ENCODE results near the gene CMBL. TPM values are rescaled to one million over a fixed set of nuclear protein-coding genes. Genes with fewer than 3 reads are reported as not detected.

CMBL gene
- total RNA-seq, 1 donor from 2014 or later = 0.75 TPM

DNA sequence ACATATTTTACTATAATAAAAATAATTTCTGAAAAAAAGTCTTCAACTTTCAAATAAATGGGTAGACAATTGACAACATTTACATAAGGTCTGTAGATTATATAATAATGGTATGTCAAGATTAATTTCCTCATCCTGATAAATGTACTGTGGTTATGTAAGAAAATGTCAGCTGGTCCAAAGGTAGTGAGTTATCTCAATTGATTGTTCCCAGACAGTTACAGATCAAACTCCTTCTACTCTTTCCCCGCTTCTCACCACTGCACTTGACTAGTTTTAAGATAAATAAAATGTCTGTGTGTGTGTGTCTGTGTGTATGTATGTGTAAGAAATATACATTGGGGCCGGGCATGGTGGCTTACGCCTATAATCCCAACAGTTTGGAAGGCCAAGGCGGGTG lies 29.4 kb upstream of the CMBL start:
- H3K9me3 ChIP-seq = no peaks in the 10 kb centered on the region
- no peaks in the 10 kb centered on the region for H3K27me3 ChIP-seq
- no peak for DNase-seq (ENCODE audit: low spot score in 2 of 2)
- H3K4me3 ChIP-seq = no peak overlapping the region
- H3K36me3 ChIP-seq = no peaks in the 10 kb centered on the region
- no peak overlapping the region for H3K27ac ChIP-seq
- H3K4me1 ChIP-seq = peaks cover 0 to 11% of the 10 kb centered on the region in 2 donors
- TF ChIP-seq, protein P1, sequence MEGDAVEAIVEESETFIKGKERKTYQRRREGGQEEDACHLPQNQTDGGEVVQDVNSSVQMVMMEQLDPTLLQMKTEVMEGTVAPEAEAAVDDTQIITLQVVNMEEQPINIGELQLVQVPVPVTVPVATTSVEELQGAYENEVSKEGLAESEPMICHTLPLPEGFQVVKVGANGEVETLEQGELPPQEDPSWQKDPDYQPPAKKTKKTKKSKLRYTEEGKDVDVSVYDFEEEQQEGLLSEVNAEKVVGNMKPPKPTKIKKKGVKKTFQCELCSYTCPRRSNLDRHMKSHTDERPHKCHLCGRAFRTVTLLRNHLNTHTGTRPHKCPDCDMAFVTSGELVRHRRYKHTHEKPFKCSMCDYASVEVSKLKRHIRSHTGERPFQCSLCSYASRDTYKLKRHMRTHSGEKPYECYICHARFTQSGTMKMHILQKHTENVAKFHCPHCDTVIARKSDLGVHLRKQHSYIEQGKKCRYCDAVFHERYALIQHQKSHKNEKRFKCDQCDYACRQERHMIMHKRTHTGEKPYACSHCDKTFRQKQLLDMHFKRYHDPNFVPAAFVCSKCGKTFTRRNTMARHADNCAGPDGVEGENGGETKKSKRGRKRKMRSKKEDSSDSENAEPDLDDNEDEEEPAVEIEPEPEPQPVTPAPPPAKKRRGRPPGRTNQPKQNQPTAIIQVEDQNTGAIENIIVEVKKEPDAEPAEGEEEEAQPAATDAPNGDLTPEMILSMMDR (IDR thresholded peaks at IDR 0.05) = no peak
- intact Hi-C loops (cut with DNase I) = loop anchor here (10.0 kb wide), 1 partner anchor 1882 kb away; no protein-coding TSS in a partner anchor

DNA sequence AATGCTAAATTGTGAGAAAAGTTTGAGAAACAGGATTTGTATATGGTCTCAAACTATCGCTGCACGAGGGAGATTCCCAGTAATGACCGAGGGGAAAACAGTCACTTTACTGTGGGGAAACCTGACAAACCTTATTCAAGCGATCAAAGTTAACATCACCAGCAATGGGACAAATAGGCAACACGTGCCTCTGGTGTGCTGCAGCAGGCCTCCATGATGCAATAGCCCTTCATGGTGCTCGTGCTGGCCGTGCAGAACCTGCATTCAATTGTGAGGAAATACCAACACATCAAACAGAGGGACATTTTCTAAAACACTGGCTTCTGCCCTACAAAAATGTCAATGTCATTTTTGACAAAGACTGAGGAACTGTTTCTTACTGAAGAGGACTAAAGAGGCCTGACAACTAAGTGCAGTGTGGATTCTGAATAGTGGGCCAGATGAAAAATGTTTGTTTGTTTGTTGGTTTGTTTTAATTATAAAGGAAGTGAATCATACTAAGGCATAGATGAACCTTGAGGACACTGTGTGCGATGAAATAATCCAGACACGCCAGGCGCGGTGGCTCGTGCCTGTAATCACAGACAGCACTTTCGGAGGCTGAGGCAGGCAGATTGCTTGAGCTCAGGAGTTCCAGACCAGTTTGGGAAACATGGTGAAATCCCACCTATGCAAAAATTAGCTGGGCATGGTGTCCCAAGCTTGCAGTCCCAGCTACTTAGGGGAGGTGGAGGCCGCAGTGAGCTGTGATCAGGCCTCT lies 28.2 kb upstream of the CMBL start:
- Histone ChIP-seq H3K27ac (no peak overlapping the region), H3K9me3 (no peaks in the 10 kb centered on the region), H3K36me3 (no peaks in the 10 kb centered on the region), H3K27me3 (no peaks in the 10 kb centered on the region), H3K4me1 (peaks cover 0 to 19% of the 10 kb centered on the region in 2 donors), H3K4me3 (no peak overlapping the region)
- TF ChIP-seq, protein P1 (IDR thresholded peaks at IDR 0.05) = no peak
- intact Hi-C loops (cut with DNase I) = loop anchor here (10.0 kb wide), 1 partner anchor 1881 kb away; no protein-coding TSS in a partner anchor
- no peak for DNase-seq (ENCODE audit: low spot score in 2 of 2)

DNA sequence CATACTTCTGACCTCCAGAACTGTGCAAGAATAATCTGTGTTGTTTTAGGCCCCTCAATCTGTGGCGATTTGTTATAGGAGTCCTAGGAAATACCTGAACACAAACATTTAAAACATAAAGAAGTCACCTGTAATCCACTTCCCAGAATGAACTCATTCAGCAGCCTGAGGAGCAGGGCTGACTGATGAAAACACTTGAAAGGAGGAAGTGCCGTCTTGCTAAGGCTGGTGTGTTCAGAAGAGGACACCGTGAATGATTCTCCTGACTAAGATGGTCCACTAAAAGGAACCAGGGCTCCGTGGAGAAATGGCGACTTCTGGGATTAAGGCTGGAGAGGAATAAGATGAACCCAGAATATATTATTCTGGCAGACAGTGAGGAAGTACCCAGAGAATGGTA lies 27.1 kb upstream of the CMBL start:
- H3K4me3 ChIP-seq = no peak overlapping the region

DNA sequence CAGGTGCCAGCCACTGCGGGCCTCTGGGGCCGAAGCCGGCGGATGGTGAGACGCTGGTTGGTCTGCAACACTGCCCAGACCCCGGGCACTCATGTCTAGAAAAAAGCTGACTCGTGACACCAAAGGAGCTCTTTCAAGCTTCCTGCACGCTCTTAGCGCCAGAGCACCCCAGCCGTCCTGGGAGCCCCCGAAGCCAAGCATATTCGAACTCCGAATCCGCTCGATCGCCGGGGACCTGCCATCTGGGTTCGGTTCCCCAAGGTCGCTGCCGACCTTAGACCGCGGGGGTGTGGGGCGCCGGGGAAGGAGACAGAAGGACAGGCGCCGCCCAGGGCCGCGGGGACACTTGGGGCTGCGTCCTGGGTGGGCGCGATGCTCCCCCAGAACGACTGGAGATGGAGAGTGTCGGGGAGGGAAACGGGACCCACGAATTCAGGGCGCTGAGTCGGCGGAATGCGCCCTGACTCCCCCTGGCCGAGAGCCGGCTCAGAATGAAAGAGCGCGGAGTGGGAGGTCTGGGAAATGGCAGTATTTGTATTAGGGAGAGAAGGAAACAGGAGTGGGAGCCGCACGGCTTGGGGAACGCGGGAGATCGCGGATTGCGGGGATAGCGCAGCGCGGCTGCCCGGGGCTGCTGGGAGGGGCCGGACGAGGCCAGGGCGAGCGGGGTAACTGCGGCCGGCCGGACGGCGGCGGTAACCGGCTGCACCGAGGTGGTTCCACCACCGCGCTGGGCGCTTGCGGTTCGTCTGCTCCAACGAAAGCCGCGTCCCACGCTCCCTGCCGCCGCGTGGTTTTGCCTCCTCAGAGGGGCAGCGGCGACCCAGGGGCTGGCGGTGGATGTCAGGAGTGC lies 25.7 kb upstream of the CMBL start:
- TF ChIP-seq, protein P1 (IDR thresholded peaks at IDR 0.05) = peak in 1 of 3 experiments; percentile 8
- Histone ChIP-seq H3K4me3 (peak overlapping the region; percentile 74 to 85), H3K27ac (peak overlapping the region; percentile 27 to 49), H3K4me1 (peaks cover 0 to 33% of the 10 kb centered on the region in 2 donors), H3K36me3 (no peaks in the 10 kb centered on the region), H3K9me3 (no peaks in the 10 kb centered on the region), H3K27me3 (no peaks in the 10 kb centered on the region)
- DNase-seq (ENCODE audit: low spot score in 2 of 2) = no peak
- intact Hi-C loops (cut with DNase I) = loop anchor here (10.0 kb wide), 1 partner anchor 1879 kb away; no protein-coding TSS in a partner anchor

More for the DNA sequence above, 27.1 kb upstream of the CMBL start:
- DNase-seq (ENCODE audit: low spot score in 2 of 2) = no peak
- intact Hi-C loops (cut with DNase I) = loop anchor here (10.0 kb wide), 1 partner anchor 1880 kb away; no protein-coding TSS in a partner anchor
- no peaks in the 10 kb centered on the region for H3K27me3 ChIP-seq
- H3K4me1 ChIP-seq = peaks cover 0 to 30% of the 10 kb centered on the region in 2 donors
- TF ChIP-seq, protein P1 (IDR thresholded peaks at IDR 0.05) = no peak
- H3K9me3 ChIP-seq = no peaks in the 10 kb centered on the region
- H3K36me3 ChIP-seq = no peaks in the 10 kb centered on the region
- H3K27ac ChIP-seq = no peak overlapping the region

DNA sequence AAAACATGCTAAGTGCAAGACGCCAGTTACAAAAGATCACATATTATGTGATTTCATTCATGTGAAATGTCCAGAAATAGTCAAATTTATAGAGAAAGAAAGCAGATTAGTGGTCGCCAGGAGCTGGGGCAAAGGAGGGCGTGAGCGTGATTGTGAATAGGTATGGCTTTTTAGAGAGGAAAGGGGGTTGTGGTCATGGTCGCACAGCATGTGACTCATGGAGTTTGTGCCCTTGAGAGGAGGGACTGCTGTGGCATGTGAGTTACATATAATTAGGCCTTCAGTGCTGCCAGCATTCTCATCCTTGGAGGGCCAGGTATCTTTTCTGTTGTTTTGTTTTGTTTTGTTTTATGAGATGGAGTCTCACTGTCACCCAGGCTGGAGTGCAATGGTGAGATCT lies 24.6 kb upstream of the CMBL start:
- TF ChIP-seq, protein P1 (IDR thresholded peaks at IDR 0.05) = no peak
- no peak overlapping the region for H3K27ac ChIP-seq
- no peaks in the 10 kb centered on the region for H3K27me3 ChIP-seq
- H3K4me3 ChIP-seq = no peak overlapping the region
- peaks cover 0 to 33% of the 10 kb centered on the region in 2 donors for H3K4me1 ChIP-seq
- intact Hi-C loops (cut with DNase I) = loop anchor here (10.0 kb wide), 1 partner anchor 1878 kb away; no protein-coding TSS in a partner anchor
- no peaks in the 10 kb centered on the region for H3K36me3 ChIP-seq
- no peak for DNase-seq (ENCODE audit: low spot score in 2 of 2)
- no peaks in the 10 kb centered on the region for H3K9me3 ChIP-seq
